GM10248 (cell line): ENCODE data around the gene CYP4F12.

ENCODE experiments used
- CTCF ChIA-PET: fragments of 300-600 bp; sonication (Branson Sonifier 250); formaldehyde crosslinking; extraction: SDS; loops from one replicate; lab custom pipeline; 2021; ENCODE audit warnings: antibody characterized with exemption; lab: Yijun Ruan, JAX
- POLR2A ChIA-PET: fragments of 350-650 bp; sonication (Branson Sonifier 250); formaldehyde crosslinking; extraction: SDS; loops from one replicate; lab custom pipeline; 2020; ENCODE audit warnings: antibody characterized with exemption; lab: Yijun Ruan, JAX
- DNase-seq: peaks from one replicate; pipeline ENCODE4 v3.0.0; 2012; ENCODE audit errors: extremely low spot score
- CTCF ChIP-seq: IDR thresholded peaks from 2 replicates; pipeline ENCODE4 v1.5.1; 2012; ENCODE audit warnings: mild to moderate bottlenecking, low read depth; ENCODE audit errors: extremely low read depth, missing control alignments, control extremely low read depth

The CYP4F12 gene

GRCh38 chr19:15740785-15741184, 67.9 kb downstream of the CYP4F12 start:
- no peak for TF ChIP-seq CTCF
- CTCF ChIA-PET, result no interaction called here

More at GRCh38 chr19:15740785-15741184, 67.9 kb downstream of the CYP4F12 start:
- DNase-seq, result no peak
- POLR2A ChIA-PET, result no interaction called here
